RWPE1 (cell line): ENCODE measurements around the gene AMOTL1.

Experiments
- CTCF ChIA-PET: fragments of 350-600 bp; sonication (Branson Sonifier 250); formaldehyde crosslinking; extraction: SDS; loops from one replicate; lab custom pipeline; 2021; lab: Yijun Ruan, JAX
- POLR2A ChIA-PET: fragments of 400-600 bp; formaldehyde crosslinking; extraction: SDS; loops from one replicate; lab custom pipeline; 2020; ENCODE audit warnings: antibody characterized with exemption; ENCODE audit not compliant: low non-redundant PET; lab: Yijun Ruan, JAX
- DNase-seq: peaks from one replicate; pipeline ENCODE4 v3.0.0; 2012; ENCODE audit warnings: low spot score
- H3K27ac ChIP-seq: fragments of 450-650 bp; 2 replicates; pipeline ENCODE4 v1.5.1; 2017
- CTCF ChIP-seq: fragments of 450-650 bp; conservative IDR thresholded peaks from 2 replicates; pipeline ENCODE4 v1.5.1; 2017; ENCODE audit warnings: low read depth, mild to moderate bottlenecking

AMOTL1 gene

GRCh38 chr11:94750319-94751217 is 17.6 kb upstream of the AMOTL1 start:
- TF ChIP-seq CTCF: no peak
- no peak for DNase-seq
- ChIA-PET POLR2A (no interaction called here), CTCF (interaction anchor here (0.6 kb wide), 1 partner anchor 26 kb away, joined by 5 read pairs; no protein-coding TSS in a partner anchor)
- H3K27ac ChIP-seq: no peak overlapping the region; the same call in 1 of the 2 replicates

DNA sequence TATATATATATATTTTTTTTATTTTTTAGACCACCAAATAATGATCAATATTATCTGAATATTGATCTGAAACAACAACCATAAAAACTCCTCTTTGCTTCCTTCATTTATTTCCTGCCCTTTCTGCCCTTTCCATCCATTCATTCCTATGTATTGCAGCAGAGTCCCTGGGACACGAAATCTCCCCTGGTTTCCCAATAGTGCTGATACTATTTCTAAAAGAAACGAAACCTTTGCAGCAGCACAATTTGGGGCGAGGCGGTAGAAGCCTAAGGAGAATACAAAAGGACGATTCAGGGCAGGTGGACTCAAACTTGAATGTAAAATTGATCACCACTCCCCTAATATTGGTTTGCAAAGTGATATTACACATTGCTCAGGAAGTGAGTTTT is 16.9 kb upstream of the AMOTL1 start:
- no peak for TF ChIP-seq CTCF
- no peak overlapping the region for H3K27ac ChIP-seq
- CTCF ChIA-PET: no interaction called here

DNA sequence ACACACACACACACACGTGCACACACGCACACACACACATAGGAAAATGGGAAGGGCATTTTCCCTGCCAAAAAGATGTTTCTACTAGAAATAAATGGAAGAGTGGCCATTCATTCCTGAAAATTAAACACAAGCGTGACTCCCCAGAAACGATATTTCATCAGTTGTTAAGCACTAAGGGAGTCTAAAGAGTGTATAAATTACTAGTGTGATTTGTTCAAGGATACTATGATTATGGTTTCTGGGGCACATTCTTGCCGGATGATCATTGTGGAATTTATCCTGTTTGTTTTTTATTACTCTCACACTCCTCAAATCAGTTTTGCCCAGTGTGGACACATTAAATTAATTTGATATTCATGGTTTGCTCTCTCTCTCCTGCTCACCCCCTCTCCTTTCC is 16.4 kb upstream of the AMOTL1 start:
- CTCF ChIA-PET: no interaction called here
- no peak overlapping the region for H3K27ac ChIP-seq
- DNase-seq: no peak

More for the DNA sequence above, 16.9 kb upstream of the AMOTL1 start:
- DNase-seq: no peak
- POLR2A ChIA-PET: no interaction called here

DNA sequence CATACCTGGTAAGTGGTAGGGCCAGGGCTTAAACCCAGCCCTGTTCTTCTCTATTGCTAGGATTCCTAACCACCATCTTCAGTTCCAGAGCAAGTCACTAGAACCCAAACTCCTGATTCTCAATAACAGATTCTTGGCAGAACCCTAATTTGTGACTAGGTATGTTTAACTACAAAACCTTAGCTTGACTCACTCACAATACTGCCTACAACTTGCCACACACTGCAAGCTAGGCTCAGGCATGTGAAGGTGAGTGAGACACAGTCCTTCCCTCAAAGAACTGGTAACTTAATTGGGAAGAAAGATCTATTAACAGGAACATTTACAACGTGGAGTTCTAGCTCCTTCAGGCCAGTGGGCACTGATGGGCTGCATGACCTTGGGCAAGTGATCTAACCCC is 14.5 kb upstream of the AMOTL1 start:
- no peak overlapping the region for H3K27ac ChIP-seq
- no peak for TF ChIP-seq CTCF
- POLR2A ChIA-PET: no interaction called here

More for the DNA sequence above, 16.4 kb upstream of the AMOTL1 start:
- POLR2A ChIA-PET: no interaction called here
- no peak for TF ChIP-seq CTCF

GRCh38 chr11:94754335-94754734 is 13.8 kb upstream of the AMOTL1 start:
- CTCF ChIA-PET: no interaction called here
- POLR2A ChIA-PET: no interaction called here

More for the DNA sequence above, 14.5 kb upstream of the AMOTL1 start:
- CTCF ChIA-PET: interaction anchor here (0.5 kb wide), 1 partner anchor 1642 kb away, joined by 3 read pairs; no protein-coding TSS in a partner anchor
- DNase-seq: no peak

GRCh38 chr11:94754819-94755218 is 13.3 kb upstream of the AMOTL1 start:
- no peak for DNase-seq
- ChIA-PET CTCF (no interaction called here), POLR2A (no interaction called here)
- no peak overlapping the region for H3K27ac ChIP-seq
- no peak for TF ChIP-seq CTCF

More at GRCh38 chr11:94754335-94754734, 13.8 kb upstream of the AMOTL1 start:
- no peak for TF ChIP-seq CTCF
- H3K27ac ChIP-seq: no peak overlapping the region
- DNase-seq: no peak
